GM23338 (cell line): ENCODE measurements around the gene TINAGL1. TPM values are rescaled to one million over a fixed set of nuclear protein-coding genes. Genes with fewer than 3 reads are reported as not detected.

Source experiments
- ATAC-seq: fragments of 200-7000 bp; cut with Tn5 transposase; 3 replicates; pipeline ENCODE4 v1.9.1; 2020
- DNase-seq: peaks from one replicate; pipeline ENCODE4 v3.0.0-alpha.2; 2015; ENCODE audit warnings: low spot score
- H2AFZ ChIP-seq: fragments of 200-600 bp; sonication (generic); 2 replicates; pipeline ENCODE4 v1.8.0; 2016; ENCODE audit warnings: antibody characterized with exemption, mild to moderate bottlenecking, moderate library complexity
- H3F3A ChIP-seq: fragments of 200-600 bp; sonication (generic); replicated peaks from 2 replicates; pipeline ENCODE4 v1.8.0; 2017; ENCODE audit warnings: antibody characterized with exemption, mixed run types, low read depth
- H3K27ac ChIP-seq: fragments of 200-600 bp; sonication (generic); 2 replicates; pipeline ENCODE4 v1.6.1; 2016; ENCODE audit warnings: low read depth
- H3K27me3 ChIP-seq: fragments of 200-600 bp; sonication (generic); 2 replicates; pipeline ENCODE4 v1.8.0; 2016; ENCODE audit warnings: mild to moderate bottlenecking, mixed run types, moderate library complexity; ENCODE audit not compliant: insufficient read depth
- H3K36me3 ChIP-seq: fragments of 200-600 bp; sonication (generic); 2 replicates; pipeline ENCODE4 v1.8.0; 2016; ENCODE audit warnings: mild to moderate bottlenecking; ENCODE audit not compliant: insufficient read depth
- H3K4me1 ChIP-seq: fragments of 200-600 bp; sonication (generic); 2 replicates; pipeline ENCODE4 v1.8.0; 2016; ENCODE audit warnings: mild to moderate bottlenecking, moderate library complexity; ENCODE audit not compliant: insufficient read depth
- H3K4me2 ChIP-seq: fragments of 200-600 bp; sonication (generic); 2 replicates; pipeline ENCODE4 v1.7.1; 2017; ENCODE audit warnings: mixed run types
- H3K4me3 ChIP-seq: fragments of 200-600 bp; sonication (generic); 2 replicates; pipeline ENCODE4 v1.6.1; 2016; ENCODE audit warnings: mixed run types
- H3K79me2 ChIP-seq: fragments of 200-600 bp; sonication (generic); replicated peaks from 2 replicates; pipeline ENCODE4 v1.8.0; 2017; ENCODE audit warnings: mild to moderate bottlenecking; ENCODE audit not compliant: insufficient read depth
- H3K9me2 ChIP-seq: fragments of 200-600 bp; sonication (generic); 2 replicates; pipeline ENCODE4 v1.8.0; 2017; ENCODE audit not compliant: insufficient read depth
- H4K20me1 ChIP-seq: fragments of 200-600 bp; sonication (generic); replicated peaks from 2 replicates; pipeline ENCODE4 v1.8.0; 2017; ENCODE audit warnings: mild to moderate bottlenecking; ENCODE audit not compliant: insufficient read depth
- H3K27ac Mint-ChIP-seq: 2 replicates; pipeline ENCODE4 v1.8.0; 2020; ENCODE audit warnings: inconsistent platforms, mild to moderate bottlenecking, moderate library complexity, mixed read lengths
- H3K27me3 Mint-ChIP-seq: 3 replicates; pipeline ENCODE4 v1.8.0; 2022; ENCODE audit warnings: low read depth, mild to moderate bottlenecking, moderate library complexity, mixed read lengths, inconsistent platforms; ENCODE audit not compliant: insufficient read depth, poor library complexity
- H3K36me3 Mint-ChIP-seq: 3 replicates; pipeline ENCODE4 v1.8.0; 2021; ENCODE audit warnings: low read depth, mild to moderate bottlenecking, inconsistent platforms, moderate library complexity, mixed read lengths
- H3K4me1 Mint-ChIP-seq: 3 replicates; pipeline ENCODE4 v1.8.0; 2020; ENCODE audit warnings: mild to moderate bottlenecking, inconsistent platforms, mixed read lengths
- H3K4me3 Mint-ChIP-seq: 3 replicates; pipeline ENCODE4 v1.8.0; 2021; ENCODE audit warnings: moderate library complexity, mild to moderate bottlenecking, inconsistent platforms, mixed read lengths
- H3K9me3 Mint-ChIP-seq: 3 replicates; pipeline ENCODE4 v1.8.0; 2020; ENCODE audit warnings: moderate library complexity, mild to moderate bottlenecking, inconsistent platforms, mixed read lengths
- CREB1 ChIP-seq: fragments of 250-450 bp; sonication (Bioruptor Pico); IDR thresholded peaks from 2 replicates; pipeline ENCODE4 v1.5.0; 2020; ENCODE audit warnings: low read depth, mild to moderate bottlenecking, moderate library complexity
- EZH2 ChIP-seq: fragments of 200-600 bp; sonication (generic); IDR thresholded peaks from one replicate; pipeline ENCODE4 v1.8.0; 2017; ENCODE audit warnings: antibody characterized with exemption, mild to moderate bottlenecking, low read depth; ENCODE audit not compliant: unreplicated experiment
- EZH2phosphoT487 ChIP-seq: fragments of 200-600 bp; sonication (generic); IDR thresholded peaks from one replicate; pipeline ENCODE4 v1.8.1; 2018; ENCODE audit warnings: antibody characterized with exemption; ENCODE audit not compliant: unreplicated experiment
- JUNB ChIP-seq: IDR thresholded peaks from one replicate; pipeline ENCODE4 v1.6.1; 2016; ENCODE audit warnings: antibody characterized with exemption; ENCODE audit not compliant: unreplicated experiment
- NANOG ChIP-seq: IDR thresholded peaks from 2 replicates; pipeline ENCODE4 v1.6.1; 2016; ENCODE audit warnings: antibody characterized with exemption, borderline replicate concordance
- REST ChIP-seq: IDR thresholded peaks from one replicate; pipeline ENCODE4 v1.6.1; 2018; ENCODE audit warnings: antibody characterized with exemption; ENCODE audit not compliant: unreplicated experiment
- STAT1 ChIP-seq: IDR thresholded peaks from one replicate; pipeline ENCODE4 v1.6.1; 2016; ENCODE audit warnings: antibody characterized with exemption; ENCODE audit not compliant: unreplicated experiment
- ZNF114 ChIP-seq: fragments of 250-450 bp; sonication (Bioruptor Pico); IDR thresholded peaks from 2 replicates; pipeline ENCODE4 v1.5.0; 2020; ENCODE audit warnings: mild to moderate bottlenecking, moderate library complexity
- ZNF462 ChIP-seq: fragments of 250-450 bp; sonication (Bioruptor Pico); IDR thresholded peaks from 2 replicates; pipeline ENCODE4 v1.5.0; 2020; ENCODE audit warnings: mild to moderate bottlenecking, moderate library complexity
- polyA plus RNA-seq: library from polyadenylated mRNA; unstranded; fragments of >200 nt; fragmentation: Nextera tagmentation; extraction: Ambion mirVana; gene quantifications from 2 replicates; pipeline ENCODE4 v1.2.1, GENCODE V29; 2016
- total RNA-seq: library from RNA; depleted of rRNA; stranded (reverse); fragments of >200 nt; shearing (Covaris generic); gene quantifications from 2 replicates; pipeline ENCODE4 v1.2.3, GENCODE V29; 2014
- TF ChIP-seq, protein P1 (sequence below): IDR thresholded peaks from 2 replicates; pipeline ENCODE4 v1.6.1; 2016; ENCODE audit warnings: antibody characterized with exemption

TINAGL1 gene
- total and polyA plus RNA-seq, 2 experiments from 2014 or later: 6.8 to 15.8 TPM

GRCh38 chr1:31576743-31577455 lies 584 bp downstream of the TINAGL1 start:
- no peak overlapping the region for H3K27ac Mint-ChIP-seq
- H3K9me2 ChIP-seq: no peaks in the 10 kb centered on the region
- H3K4me3 ChIP-seq: peak overlapping the region; percentile 49
- H3K79me2 ChIP-seq: no peaks in the 10 kb centered on the region
- H3K4me3 Mint-ChIP-seq: peak overlapping the region; percentile 70
- H3K36me3 ChIP-seq: no peaks in the 10 kb centered on the region
- no peak overlapping the region for H3K27ac ChIP-seq
- no peaks in the 10 kb centered on the region for H3K27me3 ChIP-seq
- peak overlapping the region; percentile 95; the same call in 1 of the 2 replicates for H2AFZ ChIP-seq
- no peaks in the 10 kb centered on the region for H4K20me1 ChIP-seq
- H3F3A ChIP-seq: peaks cover 5% of the 10 kb centered on the region
- peaks cover 37% of the 10 kb centered on the region for H3K4me1 ChIP-seq
- H3K9me3 Mint-ChIP-seq: no peaks in the 10 kb centered on the region
- peaks cover 12% of the 10 kb centered on the region for H3K27me3 Mint-ChIP-seq
- H3K4me1 Mint-ChIP-seq: peaks cover 35% of the 10 kb centered on the region
- no peaks in the 10 kb centered on the region for H3K36me3 Mint-ChIP-seq
- DNase-seq (no peak), ATAC-seq (peak; percentile 1; the same call in 2 of the 3 replicates)
- TF ChIP-seq REST: no peak
- no peak for TF ChIP-seq STAT1
- TF ChIP-seq JUNB: no peak
- TF ChIP-seq ZNF462: no peak
- TF ChIP-seq, protein P1, sequence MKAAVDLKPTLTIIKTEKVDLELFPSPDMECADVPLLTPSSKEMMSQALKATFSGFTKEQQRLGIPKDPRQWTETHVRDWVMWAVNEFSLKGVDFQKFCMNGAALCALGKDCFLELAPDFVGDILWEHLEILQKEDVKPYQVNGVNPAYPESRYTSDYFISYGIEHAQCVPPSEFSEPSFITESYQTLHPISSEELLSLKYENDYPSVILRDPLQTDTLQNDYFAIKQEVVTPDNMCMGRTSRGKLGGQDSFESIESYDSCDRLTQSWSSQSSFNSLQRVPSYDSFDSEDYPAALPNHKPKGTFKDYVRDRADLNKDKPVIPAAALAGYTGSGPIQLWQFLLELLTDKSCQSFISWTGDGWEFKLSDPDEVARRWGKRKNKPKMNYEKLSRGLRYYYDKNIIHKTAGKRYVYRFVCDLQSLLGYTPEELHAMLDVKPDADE: no peak
- TF ChIP-seq ZNF114 (CRISPR knock-in tag): no peak
- TF ChIP-seq CREB1 (CRISPR knock-in tag): no peak
- TF ChIP-seq EZH2phosphoT487: no peak
- TF ChIP-seq NANOG: no peak
- no peak for TF ChIP-seq EZH2
- H3K4me2 ChIP-seq: peak overlapping the region; percentile 80
